ENCODE results near the gene TRIM14.

TRIM14 gene

GRCh38 chr9:98043915-98044314 lies 75.1 kb downstream of the TRIM14 start:
- no peak for TF ChIP-seq CTCF (IDR thresholded peaks at IDR 0.05)
- no peak for TF ChIP-seq ZFX (IDR thresholded peaks at IDR 0.05; ENCODE audit: borderline replicate concordance)
- no peak overlapping the region for H3K27ac ChIP-seq

- TF ChIP-seq ZFX (IDR thresholded peaks at IDR 0.05; ENCODE audit: borderline replicate concordance) (no peak), CTCF (IDR thresholded peaks at IDR 0.05) (no peak)
- no peak overlapping the region for H3K27ac ChIP-seq
Measured at GRCh38 chr9:98040212-98040611, 78.8 kb downstream of the TRIM14 start.

- TF ChIP-seq ZFX (IDR thresholded peaks at IDR 0.05; ENCODE audit: borderline replicate concordance) = no peak
- no peak for TF ChIP-seq CTCF (IDR thresholded peaks at IDR 0.05)
- H3K27ac ChIP-seq = no peak overlapping the region
Measured at GRCh38 chr9:98039607-98040017, 79.4 kb downstream of the TRIM14 start.

- TF ChIP-seq ZFX (IDR thresholded peaks at IDR 0.05; ENCODE audit: borderline replicate concordance) (no peak), CTCF (IDR thresholded peaks at IDR 0.05) (no peak)
Measured at GRCh38 chr9:98038958-98039357, 80.1 kb downstream of the TRIM14 start.

GRCh38 chr9:98037357-98037756 lies 81.7 kb downstream of the TRIM14 start:
- TF ChIP-seq ZFX (IDR thresholded peaks at IDR 0.05; ENCODE audit: borderline replicate concordance) (no peak), CTCF (IDR thresholded peaks at IDR 0.05) (no peak)
- H3K27ac ChIP-seq = no peak overlapping the region

More at GRCh38 chr9:98038958-98039357, 80.1 kb downstream of the TRIM14 start:
- H3K27ac ChIP-seq = no peak overlapping the region

- no peak overlapping the region for H3K27ac ChIP-seq
- TF ChIP-seq CTCF (IDR thresholded peaks at IDR 0.05) = peak; percentile 90
- TF ChIP-seq ZFX (IDR thresholded peaks at IDR 0.05; ENCODE audit: borderline replicate concordance) = no peak
Measured at GRCh38 chr9:98034593-98035546, 84.2 kb downstream of the TRIM14 start.

GRCh38 chr9:98031935-98032334 lies 87.1 kb downstream of the TRIM14 start:
- TF ChIP-seq ZFX (IDR thresholded peaks at IDR 0.05; ENCODE audit: borderline replicate concordance) (no peak), CTCF (IDR thresholded peaks at IDR 0.05) (no peak)
- no peak overlapping the region for H3K27ac ChIP-seq

All from 22Rv1 (cell line).